GM19468 (cell line): Measurements from ENCODE around the gene PRKCZ.

Experiments
- ATAC-seq: cut with Tn5 transposase; IDR thresholded peaks from one replicate; pipeline ENCODE4 v1.9.1; 2021; ENCODE audit warnings: mild to moderate bottlenecking, moderate library complexity, moderate number of reproducible peaks; ENCODE audit not compliant: unreplicated experiment; ENCODE audit errors: extremely low read depth

The PRKCZ gene

DNA sequence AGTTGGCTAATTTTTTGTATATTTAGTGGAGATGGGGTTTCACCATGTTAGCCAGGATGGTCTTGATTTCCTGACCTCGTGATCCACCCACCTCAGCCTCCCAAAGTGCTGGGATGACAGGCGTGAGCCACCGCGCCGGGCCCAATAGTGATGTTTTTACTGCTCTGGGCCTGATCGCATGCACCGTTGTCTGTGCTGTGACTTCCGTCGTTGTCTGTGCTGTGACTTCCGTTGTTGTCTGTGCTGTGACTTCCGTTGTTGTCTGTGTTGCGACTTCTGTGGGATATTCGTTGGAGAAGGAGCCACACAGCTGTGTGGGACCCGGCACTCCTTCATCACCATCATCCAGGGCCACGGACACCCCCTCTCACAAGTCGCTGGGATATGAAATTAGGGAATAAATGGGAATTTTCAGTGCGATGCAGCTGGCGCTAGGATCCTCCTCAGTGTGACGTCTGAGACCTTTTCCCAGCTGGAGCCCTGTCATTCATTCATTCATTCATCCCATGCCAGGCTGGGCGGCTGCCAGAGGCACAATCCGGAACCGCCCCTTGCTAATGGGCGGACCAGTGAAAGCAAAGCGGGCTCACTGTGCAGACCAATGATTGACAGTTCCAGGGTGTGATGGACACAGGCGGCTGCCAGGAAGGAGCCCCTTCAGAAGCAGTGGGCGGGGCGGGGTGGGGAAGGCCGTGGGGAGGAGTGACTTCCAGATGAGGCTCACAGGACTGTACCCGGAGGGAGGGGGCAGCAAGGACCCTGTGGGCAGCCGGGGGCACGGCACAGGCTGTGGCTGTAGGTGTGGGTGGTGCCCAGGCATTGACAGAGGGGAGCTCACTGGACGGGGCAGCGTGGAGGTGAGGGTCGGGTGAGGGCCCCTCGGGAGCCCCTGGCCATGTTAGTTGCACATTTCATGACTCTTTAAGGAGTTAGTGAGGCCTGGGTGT, 48.9 kb downstream of the PRKCZ start:
- no peak for ATAC-seq

DNA sequence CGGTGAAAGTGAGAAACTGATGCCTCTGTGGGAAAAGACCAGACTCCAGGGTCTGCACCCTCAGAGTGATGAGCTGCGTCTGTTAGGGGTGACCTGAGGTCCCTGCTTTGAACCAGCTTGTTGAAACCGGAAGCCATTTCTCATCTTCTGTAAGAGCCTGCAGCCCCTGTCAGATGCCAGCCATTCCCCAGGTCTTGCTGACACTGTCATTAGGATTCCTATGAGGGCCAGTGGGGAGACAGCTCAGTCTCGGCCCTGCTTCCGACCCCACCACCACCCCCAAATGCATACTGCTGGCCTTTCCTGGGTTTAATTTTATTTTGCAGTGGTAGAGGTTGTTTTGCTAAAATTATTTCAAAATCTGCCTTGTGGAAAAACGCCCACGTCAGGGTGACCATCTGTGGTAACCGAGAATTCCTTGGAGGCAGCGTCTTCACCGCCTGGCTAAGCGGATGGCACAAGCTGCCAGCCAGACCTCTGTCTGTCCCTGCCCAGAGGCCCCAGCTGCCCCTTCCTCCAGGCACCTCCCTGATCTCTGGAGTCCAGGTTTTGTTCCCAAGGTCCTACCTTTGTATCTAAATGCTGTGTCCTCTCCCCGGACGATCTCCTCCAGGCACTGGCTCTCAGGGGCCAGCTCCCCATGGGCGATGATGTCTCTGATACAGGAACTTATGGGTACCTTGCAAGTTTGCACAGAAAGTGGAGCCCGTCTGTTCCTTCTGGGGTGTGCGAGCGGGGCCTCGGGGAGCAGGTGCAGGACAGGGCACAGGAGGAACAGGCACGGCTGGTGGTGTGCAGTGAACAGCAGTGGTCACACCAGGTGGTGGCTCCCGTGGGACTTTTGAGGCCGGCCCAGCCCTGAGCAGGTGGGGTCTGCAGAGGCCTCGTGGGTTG, 49.9 kb downstream of the PRKCZ start:
- no peak for ATAC-seq

DNA sequence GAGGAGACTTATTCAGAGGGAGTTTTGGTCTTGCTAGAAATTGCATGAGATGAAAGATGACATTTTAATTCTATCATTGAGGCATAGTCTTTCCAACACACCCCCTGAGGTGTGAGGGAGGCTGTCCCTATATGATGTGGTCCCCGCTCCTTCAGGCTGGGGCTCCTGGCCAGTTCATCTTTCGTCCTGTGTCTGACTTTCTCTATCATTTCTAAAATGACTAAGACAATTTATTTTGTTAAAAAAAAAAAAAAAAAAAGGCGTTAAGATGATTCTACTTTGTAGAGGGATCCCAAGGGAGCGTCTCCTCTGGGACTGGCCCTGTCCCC, 50.5 kb downstream of the PRKCZ start:
- ATAC-seq, result no peak

DNA sequence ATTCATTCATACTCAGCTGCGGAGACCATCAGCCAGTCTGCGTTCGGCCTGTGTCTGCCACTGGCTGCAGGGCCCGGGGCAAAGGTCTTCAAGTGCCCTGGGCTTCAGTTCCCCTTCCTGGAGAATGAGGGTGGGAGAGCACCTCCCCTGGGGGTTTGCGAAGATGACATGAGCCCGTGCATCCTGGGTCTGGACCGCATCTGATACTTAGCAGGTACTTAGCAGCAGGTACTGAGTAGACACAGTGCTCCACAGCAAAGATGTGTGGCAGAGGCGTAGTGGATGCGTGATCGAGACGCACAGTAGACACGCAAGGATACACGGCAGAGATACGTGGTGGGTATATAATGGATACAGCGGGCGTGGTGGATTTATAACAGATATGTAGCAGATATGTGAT, 51.3 kb downstream of the PRKCZ start:
- no peak for ATAC-seq

GRCh38 chr1:2101946-2102345, 51.7 kb downstream of the PRKCZ start:
- ATAC-seq, result no peak

- no peak for ATAC-seq
Observed at GRCh38 chr1:2102753-2103152, 52.5 kb downstream of the PRKCZ start.

- ATAC-seq, result no peak
Observed at GRCh38 chr1:2103266-2103900, 53.2 kb downstream of the PRKCZ start.

DNA sequence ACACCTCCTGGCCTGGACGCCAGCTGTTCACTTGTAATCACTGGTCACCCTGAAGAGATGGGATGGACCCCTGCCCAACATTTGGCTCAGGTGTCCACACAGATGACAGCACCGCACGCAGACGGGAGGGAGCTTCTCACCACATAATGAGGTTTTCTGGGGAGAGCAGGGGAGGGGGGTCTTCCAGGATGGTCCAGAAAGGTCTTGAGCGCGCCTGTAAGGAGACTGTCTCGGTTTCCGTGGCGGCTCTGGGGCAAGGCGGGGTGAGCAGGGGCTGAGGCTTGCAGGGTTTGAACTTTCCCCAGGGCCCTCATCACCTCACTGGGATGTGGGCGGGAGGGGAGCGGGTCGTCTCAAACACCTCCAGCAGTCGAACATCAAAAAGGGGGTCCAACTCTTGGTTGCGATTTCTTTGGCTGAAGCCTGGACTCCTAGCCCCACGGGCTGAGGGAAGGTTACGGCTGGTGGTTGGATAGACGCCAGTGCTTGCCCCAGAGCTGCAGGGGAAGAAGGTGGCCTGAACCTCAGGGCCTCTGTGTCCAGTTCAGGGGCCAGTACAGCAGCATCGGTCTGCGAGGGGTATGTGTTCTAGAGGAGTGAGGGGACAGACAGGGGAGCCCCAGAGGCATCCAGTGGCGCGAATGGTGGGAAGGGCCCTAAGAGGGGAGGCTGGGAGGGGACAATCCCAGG, 53.8 kb downstream of the PRKCZ start:
- ATAC-seq, result no peak

DNA sequence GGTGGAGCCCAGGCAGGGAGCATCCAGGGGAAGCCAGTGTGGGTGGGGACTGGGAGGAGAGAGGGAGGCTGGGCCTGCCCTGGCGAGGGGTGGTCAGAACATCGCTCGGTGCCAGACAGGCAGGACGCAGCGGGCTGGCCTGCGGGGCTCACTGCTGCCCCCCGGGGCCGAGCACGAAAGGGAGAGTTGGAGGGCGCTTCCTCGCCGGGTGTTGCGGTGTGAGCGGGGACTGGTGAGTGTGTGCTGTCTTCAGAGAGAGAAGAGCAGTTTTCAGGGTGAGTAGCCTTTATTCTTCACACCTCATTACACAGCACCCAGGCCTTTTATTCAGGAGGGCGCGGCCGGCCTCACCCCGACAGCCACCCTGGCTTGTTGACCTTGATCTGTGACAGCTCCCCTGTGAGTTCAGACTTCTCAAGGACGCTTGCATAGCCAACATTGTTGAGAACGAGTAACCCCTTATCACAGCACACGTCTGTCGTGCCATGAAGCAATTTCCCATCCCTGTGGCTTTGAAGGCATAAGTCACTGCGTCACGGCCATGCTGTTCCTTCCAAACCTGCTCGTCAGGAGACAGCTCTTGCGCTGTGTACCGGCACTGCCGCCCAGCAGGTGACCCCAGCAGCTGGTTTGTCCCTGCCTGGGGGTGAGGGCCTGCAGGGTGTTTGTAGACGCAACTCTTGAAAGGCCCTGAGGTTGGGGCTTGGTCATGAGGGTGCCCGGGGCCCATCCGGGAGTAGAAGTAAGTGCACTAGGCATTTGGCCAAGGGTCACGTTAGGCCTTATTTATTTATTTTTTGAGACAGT, 54.6 kb downstream of the PRKCZ start:
- no peak for ATAC-seq

DNA sequence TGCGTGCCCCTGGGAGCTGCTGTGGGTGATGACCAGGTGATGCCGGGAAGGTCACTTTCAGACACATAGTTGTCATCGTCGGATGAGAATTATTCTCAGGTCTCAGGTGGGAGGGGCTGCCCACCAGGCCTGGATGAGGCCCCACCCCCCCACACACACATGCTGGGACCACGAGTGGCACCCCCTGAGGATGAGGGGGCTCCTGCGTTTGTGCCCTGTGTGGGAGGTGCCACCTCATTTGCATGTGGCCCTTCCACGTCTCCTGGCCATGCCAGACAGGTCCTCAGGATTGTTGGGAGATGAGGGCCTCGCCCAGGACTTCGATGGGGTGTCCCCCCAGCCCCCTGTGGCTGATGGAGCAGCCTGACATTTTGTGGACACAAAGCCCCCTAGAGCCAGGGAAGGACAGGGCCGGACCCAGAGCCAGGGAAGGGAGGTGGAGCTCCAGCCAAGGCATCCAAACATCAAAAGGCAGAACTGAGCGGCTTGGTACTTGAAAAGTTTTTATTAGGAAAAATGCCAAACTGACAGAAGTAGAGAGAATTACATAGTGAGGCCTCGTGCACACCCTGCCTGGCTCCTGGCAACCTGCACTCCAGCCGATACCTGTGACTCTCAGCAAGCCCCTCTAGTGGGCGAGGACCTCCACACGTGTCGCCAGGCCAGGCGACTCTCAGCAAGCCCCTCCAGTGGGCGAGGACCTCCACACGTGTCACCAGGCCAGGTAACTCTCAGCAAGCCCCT, 55.7 kb downstream of the PRKCZ start:
- no peak for ATAC-seq

DNA sequence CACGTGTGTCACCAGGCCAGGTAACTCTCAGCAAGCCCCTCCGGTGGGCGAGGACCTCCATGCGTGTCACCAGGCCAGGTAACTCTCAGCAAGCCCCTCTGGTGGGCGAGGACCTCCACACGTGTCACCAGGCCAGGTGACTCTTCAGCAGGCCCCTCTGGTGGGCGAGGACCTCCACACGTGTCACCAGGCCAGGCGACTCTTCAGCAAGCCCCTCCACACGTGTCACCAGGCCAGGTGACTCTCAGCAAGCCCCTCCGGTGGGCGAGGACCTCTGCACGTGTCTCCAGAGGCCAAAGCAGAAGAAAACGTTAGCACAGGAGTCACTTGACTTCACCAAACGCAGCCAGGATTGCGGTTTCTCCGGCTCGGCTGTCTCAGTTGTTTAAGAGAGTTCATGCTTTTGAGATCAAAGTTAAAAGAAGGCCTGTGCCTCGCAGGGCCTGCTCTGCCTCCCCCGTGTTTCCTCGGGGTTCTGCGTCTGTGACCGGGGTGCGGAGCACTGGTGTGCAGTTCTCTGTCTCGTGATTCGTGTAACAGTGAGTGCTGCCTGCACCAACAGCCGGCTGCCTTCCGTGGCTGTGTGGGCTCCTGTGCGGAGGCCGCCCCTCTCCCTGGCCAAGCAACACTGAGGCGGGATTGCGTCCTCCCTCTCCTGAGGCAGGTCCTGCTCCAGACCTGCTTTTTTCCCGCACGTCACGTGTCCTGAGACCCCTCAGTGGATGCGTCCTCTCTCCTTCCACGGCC, 56.6 kb downstream of the PRKCZ start:
- no peak for ATAC-seq

DNA sequence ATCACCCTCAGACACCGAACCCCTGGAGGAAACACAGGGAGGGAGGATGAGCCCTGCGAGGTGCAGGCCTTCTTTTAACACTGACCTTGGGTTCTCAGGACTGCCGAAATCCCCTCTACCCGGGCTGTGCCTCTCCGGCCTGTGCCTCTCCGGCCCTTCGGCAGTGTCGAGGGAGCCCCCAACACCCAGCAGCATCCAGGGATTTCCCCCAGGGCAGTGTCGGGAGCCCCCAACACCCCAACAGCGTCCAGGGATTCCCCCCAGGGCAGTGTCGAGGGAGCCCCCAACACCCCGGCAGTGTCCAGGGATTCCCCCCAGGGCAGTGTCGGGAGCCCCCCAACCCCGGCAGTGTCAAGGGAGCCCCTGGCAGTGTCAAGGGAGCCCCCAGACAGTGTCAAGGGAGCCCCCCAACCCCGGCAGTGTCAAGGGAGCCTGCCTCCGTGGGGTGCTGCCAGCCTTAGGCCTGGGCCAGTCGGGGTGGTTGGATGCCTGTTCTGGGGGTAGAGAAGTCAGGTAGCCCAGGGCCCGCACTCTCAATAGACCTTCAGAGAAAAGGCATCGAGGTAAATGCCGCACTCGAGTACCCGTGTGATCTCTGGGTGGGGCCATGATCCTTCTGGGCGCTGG, 57.5 kb downstream of the PRKCZ start:
- no peak for ATAC-seq

GRCh38 chr1:2108213-2108876, 58.1 kb downstream of the PRKCZ start:
- no peak for ATAC-seq

- no peak for ATAC-seq
Observed at GRCh38 chr1:2108877-2109580, 58.8 kb downstream of the PRKCZ start.

GRCh38 chr1:2109581-2110021, 59.4 kb downstream of the PRKCZ start:
- no peak for ATAC-seq

DNA sequence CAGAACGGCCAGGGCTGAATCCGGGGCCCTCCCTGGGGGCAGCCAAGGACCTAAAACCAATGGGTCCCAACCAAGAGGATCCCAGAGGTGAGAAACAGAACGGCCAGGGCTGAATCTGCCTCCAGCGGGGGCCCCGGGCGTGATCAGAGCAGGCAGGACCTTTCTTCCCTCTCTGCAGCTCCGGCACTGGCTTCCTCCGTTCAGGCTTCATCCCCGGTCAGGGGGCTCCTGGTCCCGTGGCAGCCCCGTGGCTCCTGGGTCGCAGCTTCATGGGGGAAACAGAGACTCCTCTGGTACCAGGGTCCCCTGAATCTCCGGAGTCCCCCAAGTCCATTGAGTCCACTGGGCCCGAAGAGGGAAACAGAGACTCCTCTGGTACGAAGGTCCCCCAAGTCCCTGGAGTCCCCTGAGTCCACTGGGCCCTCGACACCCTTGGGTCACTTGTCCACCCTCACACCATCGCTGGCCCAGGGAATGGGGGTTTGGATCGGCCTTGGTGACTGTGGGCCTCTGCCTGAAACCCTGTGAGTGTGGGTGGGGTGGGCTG, 60.1 kb downstream of the PRKCZ start:
- ATAC-seq, result no peak
